Measurements from ENCODE around the gene GABRB2.
A peak's percentile ranks its signal among the peaks of the same experiment; 100 is the strongest.
"Not testable (repeated sequence)": the region's sequence is repeated elsewhere in the genome, so short reads cannot be mapped to it uniquely, and the experiment has no call there.

The GABRB2 gene

GRCh38 chr5:161546470-161547301, at the start of gene GABRB2:
Gene GABRB2 (minus strand): TSS chr5:161546725. CDS start chr5:161546643, 82 bp downstream.
- DNase-seq: peak in 1 of 2 experiments; percentile 2

GRCh38 chr5:161585798-161586197, 39.3 kb upstream of the GABRB2 start:
- DNase-seq: no peak

- no peak for DNase-seq
Measured at GRCh38 chr5:161580621-161581020, 34.1 kb upstream of the GABRB2 start.

GRCh38 chr5:161572914-161573313, 26.4 kb upstream of the GABRB2 start:
- DNase-seq: no peak

GRCh38 chr5:161566081-161566480, 19.6 kb upstream of the GABRB2 start:
- no peak for DNase-seq

GRCh38 chr5:161562446-161562845, 15.9 kb upstream of the GABRB2 start:
- DNase-seq: no peak

- DNase-seq: no peak
Measured at GRCh38 chr5:161549106-161549505, 2.6 kb upstream of the GABRB2 start.

- no peak for DNase-seq
Measured at GRCh38 chr5:161548487-161549094, 2.1 kb upstream of the GABRB2 start.

GRCh38 chr5:161547738-161548486, 1.4 kb upstream of the GABRB2 start:
- DNase-seq: no peak

- DNase-seq: no peak
Measured at GRCh38 chr5:161547406-161547737, 847 bp upstream of the GABRB2 start.

GRCh38 chr5:161546095-161546469, 443 bp downstream of the GABRB2 start:
- DNase-seq: no peak

GRCh38 chr5:161545344-161546094, 1.0 kb downstream of the GABRB2 start:
- DNase-seq: no peak

GRCh38 chr5:161544350-161544765, 2.2 kb downstream of the GABRB2 start:
- peak in 1 of 2 experiments; percentile 1 for DNase-seq

GRCh38 chr5:161539016-161539415, 7.5 kb downstream of the GABRB2 start:
- no peak for DNase-seq

- no peak for DNase-seq
Measured at GRCh38 chr5:161535762-161536161, 10.8 kb downstream of the GABRB2 start.

GRCh38 chr5:161530700-161531099, 15.8 kb downstream of the GABRB2 start:
- DNase-seq: no peak

- DNase-seq: no peak
Measured at GRCh38 chr5:161513942-161514341, 32.6 kb downstream of the GABRB2 start.

GRCh38 chr5:161507591-161507990, 38.9 kb downstream of the GABRB2 start:
- no peak for DNase-seq

- DNase-seq: not testable (repeated sequence)
Measured at GRCh38 chr5:161505160-161505559, 41.4 kb downstream of the GABRB2 start.

- no peak for DNase-seq
Measured at GRCh38 chr5:161498531-161498930, 48.0 kb downstream of the GABRB2 start.

GRCh38 chr5:161483721-161484120, 62.8 kb downstream of the GABRB2 start:
- DNase-seq: no peak

GRCh38 chr5:161481922-161482321, 64.6 kb downstream of the GABRB2 start:
- DNase-seq: no peak

All from NCI-H1930 (cell line).